ENCODE measurements around the gene EGFR.
A peak's percentile ranks its signal among the peaks of the same experiment; 100 is the strongest.

EGFR gene

GRCh38 chr7:55207436-55208125 is 188.8 kb downstream of the EGFR start:
- DNase-seq (ENCODE audit: low read depth, low spot score): no peak

GRCh38 chr7:55209366-55209765 is 190.5 kb downstream of the EGFR start:
- DNase-seq (ENCODE audit: low read depth, low spot score): no peak

- no peak for DNase-seq (ENCODE audit: low read depth, low spot score)
Measured at GRCh38 chr7:55210176-55210575, 191.4 kb downstream of the EGFR start.

GRCh38 chr7:55210716-55211115 is 191.9 kb downstream of the EGFR start:
- no peak for DNase-seq (ENCODE audit: low read depth, low spot score)

GRCh38 chr7:55211726-55212125 is 192.9 kb downstream of the EGFR start:
- DNase-seq (ENCODE audit: low read depth, low spot score): no peak

GRCh38 chr7:55212176-55212575 is 193.4 kb downstream of the EGFR start:
- no peak for DNase-seq (ENCODE audit: low read depth, low spot score)

- no peak for DNase-seq (ENCODE audit: low read depth, low spot score)
Measured at GRCh38 chr7:55212838-55213237, 194.0 kb downstream of the EGFR start.

GRCh38 chr7:55214707-55215106 is 195.9 kb downstream of the EGFR start:
- peak; percentile 32 for DNase-seq (ENCODE audit: low read depth, low spot score)

GRCh38 chr7:55223023-55223422 is 204.2 kb downstream of the EGFR start:
- no peak for DNase-seq (ENCODE audit: low read depth, low spot score)

- DNase-seq (ENCODE audit: low read depth, low spot score): no peak
Measured at GRCh38 chr7:55224111-55224510, 205.3 kb downstream of the EGFR start.

GRCh38 chr7:55224810-55225209 is 206.0 kb downstream of the EGFR start:
- no peak for DNase-seq (ENCODE audit: low read depth, low spot score)

GRCh38 chr7:55230014-55230413 is 211.2 kb downstream of the EGFR start:
- no peak for DNase-seq (ENCODE audit: low read depth, low spot score)

GRCh38 chr7:55231736-55232280 is 213.0 kb downstream of the EGFR start:
- DNase-seq (ENCODE audit: low read depth, low spot score): no peak

- no peak for DNase-seq (ENCODE audit: low read depth, low spot score)
Measured at GRCh38 chr7:55233001-55233400, 214.2 kb downstream of the EGFR start.

- DNase-seq (ENCODE audit: low read depth, low spot score): no peak
Measured at GRCh38 chr7:55234408-55234807, 215.6 kb downstream of the EGFR start.

- DNase-seq (ENCODE audit: low read depth, low spot score): no peak
Measured at GRCh38 chr7:55235115-55235514, 216.3 kb downstream of the EGFR start.

GRCh38 chr7:55235801-55236200 is 217.0 kb downstream of the EGFR start:
- DNase-seq (ENCODE audit: low read depth, low spot score): no peak

- no peak for DNase-seq (ENCODE audit: low read depth, low spot score)
Measured at GRCh38 chr7:55236476-55236875, 217.7 kb downstream of the EGFR start.

GRCh38 chr7:55237156-55237893 is 218.5 kb downstream of the EGFR start:
- peak; percentile 86 for DNase-seq (ENCODE audit: low read depth, low spot score)

- DNase-seq (ENCODE audit: low read depth, low spot score): no peak
Measured at GRCh38 chr7:55239406-55239805, 220.6 kb downstream of the EGFR start.

GRCh38 chr7:55240418-55241142 is 221.8 kb downstream of the EGFR start:
- DNase-seq (ENCODE audit: low read depth, low spot score): no peak

- no peak for DNase-seq (ENCODE audit: low read depth, low spot score)
Measured at GRCh38 chr7:55241958-55242357, 223.1 kb downstream of the EGFR start.
